Measurements from ENCODE around the gene TTC34.

GRCh38 chr1:2623571-2624337 is 177.7 kb downstream of the TTC34 start:
- TF ChIP-seq CTCF (IDR thresholded peaks at IDR 0.05; ENCODE audit: insufficient read depth, low read length, poor library complexity, severe bottlenecking) (no peak), EZH2phosphoT487 (conservative IDR thresholded peaks at IDR 0.05; ENCODE audit: low read length) (no peak)

Measured in SU-DHL-6 (cell line).